AG04449 (cell line): ENCODE measurements around the gene JMJD8.

Source experiments
- CTCF ChIA-PET: fragments of 350-600 bp; formaldehyde crosslinking; extraction: SDS; loops from one replicate; lab custom pipeline; 2021; ENCODE audit warnings: antibody characterized with exemption; lab: Yijun Ruan, JAX
- POLR2A ChIA-PET: fragments of 400-600, 350-600 bp; formaldehyde crosslinking; extraction: SDS; loops from one replicate; lab custom pipeline; 2020; ENCODE audit warnings: antibody characterized with exemption, inconsistent platforms; lab: Yijun Ruan, JAX
- DNase-seq: peaks from one replicate; pipeline ENCODE4 v3.0.0-alpha.2; 2010; ENCODE audit warnings: low read depth, low spot score
- H3K4me3 ChIP-seq: 2 replicates; pipeline ENCODE4 v1.5.1; 2011; ENCODE audit warnings: low read depth, mild to moderate bottlenecking, control low read depth, low read length
- CTCF ChIP-seq: IDR thresholded peaks from one replicate; pipeline ENCODE4 v1.5.1; 2011; ENCODE audit warnings: mild to moderate bottlenecking, moderate library complexity, low read length, control low read depth, inconsistent platforms; ENCODE audit not compliant: insufficient read depth; ENCODE audit errors: missing control alignments

Gene JMJD8

GRCh38 chr16:683396-684070, 601 bp downstream of the JMJD8 start:
- ChIA-PET CTCF (no interaction called here), POLR2A (interaction anchor here (1.2 kb wide), 1 partner anchor 8 kb away, joined by 7 read pairs; the partner anchor contains the start of gene RHBDL1)
- no peak for DNase-seq
- H3K4me3 ChIP-seq, result peak overlapping the region; percentile 67
- no peak for TF ChIP-seq CTCF

GRCh38 chr16:682493-683395, 1.4 kb downstream of the JMJD8 start:
- POLR2A ChIA-PET, result no interaction called here
- TF ChIP-seq CTCF, result no peak
- H3K4me3 ChIP-seq, result peak overlapping the region; percentile 67

GRCh38 chr16:681746-682427, 2.2 kb downstream of the JMJD8 start:
- DNase-seq, result no peak
- H3K4me3 ChIP-seq, result peak overlapping the region; percentile 77
- ChIA-PET CTCF (interaction anchor here (0.9 to 1.4 kb wide), 4 partner anchors 10 to 290 kb away, joined by 3 to 4 read pairs (median 3); no protein-coding TSS in a partner anchor), POLR2A (interaction anchor here (0.8 to 2.1 kb wide), 2 partner anchors 8 to 33 kb away, joined by 3 to 9 read pairs; partner anchors contain the start of genes WDR24 and WDR90)
- TF ChIP-seq CTCF, result no peak

More at GRCh38 chr16:682493-683395, 1.4 kb downstream of the JMJD8 start:
- DNase-seq, result no peak
- CTCF ChIA-PET, result interaction anchor here (1.4 kb wide), 1 partner anchor 15 kb away, joined by 3 read pairs; no protein-coding TSS in a partner anchor

GRCh38 chr16:680967-681745, 3.0 kb downstream of the JMJD8 start:
- no peak for DNase-seq
- ChIA-PET CTCF (interaction anchor here (0.8 to 3.2 kb wide), 5 partner anchors 10 to 290 kb away, joined by 3 to 21 read pairs (median 3); partner anchors contain the start of gene RHOT2), POLR2A (interaction anchor here (0.8 to 2.1 kb wide), 4 partner anchors 9 to 35 kb away, joined by 3 to 9 read pairs (median 3); partner anchors contain the start of genes WDR24 and WDR90)
- peak; percentile 29 for TF ChIP-seq CTCF
- peak overlapping the region; percentile 77 for H3K4me3 ChIP-seq

GRCh38 chr16:680625-680945, 3.5 kb downstream of the JMJD8 start:
- DNase-seq, result no peak
- ChIA-PET POLR2A (interaction anchor here (0.6 to 2.1 kb wide), 6 partner anchors 9 to 35 kb away, joined by 3 to 9 read pairs (median 3); partner anchors contain the start of genes WDR24 and WDR90), CTCF (interaction anchor here (0.8 to 3.2 kb wide), 2 partner anchors 11 to 13 kb away, joined by 3 to 21 read pairs; partner anchors contain the start of gene RHOT2)

More at GRCh38 chr16:680625-680945, 3.5 kb downstream of the JMJD8 start:
- no peak for TF ChIP-seq CTCF
- H3K4me3 ChIP-seq, result peak overlapping the region; percentile 77
